ENCODE measurements around the gene DCUN1D3.
"Not testable (repeated sequence)": the region's sequence is repeated elsewhere in the genome, so short reads cannot be mapped to it uniquely, and the experiment has no call there.

GRCh38 chr16:20805684-20806167, 94.4 kb downstream of the DCUN1D3 start:
- TF ChIP-seq, protein P1, sequence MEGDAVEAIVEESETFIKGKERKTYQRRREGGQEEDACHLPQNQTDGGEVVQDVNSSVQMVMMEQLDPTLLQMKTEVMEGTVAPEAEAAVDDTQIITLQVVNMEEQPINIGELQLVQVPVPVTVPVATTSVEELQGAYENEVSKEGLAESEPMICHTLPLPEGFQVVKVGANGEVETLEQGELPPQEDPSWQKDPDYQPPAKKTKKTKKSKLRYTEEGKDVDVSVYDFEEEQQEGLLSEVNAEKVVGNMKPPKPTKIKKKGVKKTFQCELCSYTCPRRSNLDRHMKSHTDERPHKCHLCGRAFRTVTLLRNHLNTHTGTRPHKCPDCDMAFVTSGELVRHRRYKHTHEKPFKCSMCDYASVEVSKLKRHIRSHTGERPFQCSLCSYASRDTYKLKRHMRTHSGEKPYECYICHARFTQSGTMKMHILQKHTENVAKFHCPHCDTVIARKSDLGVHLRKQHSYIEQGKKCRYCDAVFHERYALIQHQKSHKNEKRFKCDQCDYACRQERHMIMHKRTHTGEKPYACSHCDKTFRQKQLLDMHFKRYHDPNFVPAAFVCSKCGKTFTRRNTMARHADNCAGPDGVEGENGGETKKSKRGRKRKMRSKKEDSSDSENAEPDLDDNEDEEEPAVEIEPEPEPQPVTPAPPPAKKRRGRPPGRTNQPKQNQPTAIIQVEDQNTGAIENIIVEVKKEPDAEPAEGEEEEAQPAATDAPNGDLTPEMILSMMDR (IDR thresholded peaks at IDR 0.05; ENCODE audit: low read length): not testable (repeated sequence)
- not testable (repeated sequence) for TF ChIP-seq EZH2 (IDR thresholded peaks at IDR 0.05; ENCODE audit: borderline replicate concordance, low read length)
